HepG2 (cell line): ENCODE results near the gene HCK. TPM values are rescaled to one million over a fixed set of nuclear protein-coding genes. Genes with fewer than 3 reads are reported as not detected.

Experiments
- ADNP ChIP-seq: sonication (generic); formaldehyde crosslinking; IDR thresholded peaks from 2 replicates; pipeline ENCODE4 v1.4.0; 2020; ENCODE audit warnings: missing genetic modification reagents
- ELF4 ChIP-seq: sonication (generic); formaldehyde crosslinking; IDR thresholded peaks from 2 replicates; pipeline ENCODE4 v1.5.0; 2020; ENCODE audit warnings: missing genetic modification reagents, mild to moderate bottlenecking, moderate library complexity, borderline replicate concordance
- HDAC2 ChIP-seq: sonication (generic); formaldehyde crosslinking; IDR thresholded peaks from 2 replicates; pipeline ENCODE4 v1.4.0; 2020; ENCODE audit warnings: missing genetic modification reagents
- KMT2A ChIP-seq: sonication (generic); formaldehyde crosslinking; IDR thresholded peaks from 2 replicates; pipeline ENCODE4 v1.4.0; 2020; ENCODE audit warnings: missing genetic modification reagents
- LCORL ChIP-seq, 2 experiments: fragments of 450-650 bp in 1 of 2; sonication (generic) in 1 of 2; formaldehyde crosslinking in 1 of 2; IDR thresholded peaks; 2 replicates each; pipeline versions ENCODE4 v1.5.0 to v1.6.1; 2017 to 2020; ENCODE audit warnings: antibody characterized with exemption in 1 of 2, missing genetic modification reagents in 1 of 2
- NR2F1 ChIP-seq, 2 experiments: fragments of 450-650 bp in 1 of 2; formaldehyde crosslinking in 1 of 2; IDR thresholded peaks; 2 replicates each; pipeline versions ENCODE4 v1.5.0 to v1.6.1; 2016 to 2020; ENCODE audit warnings: mild to moderate bottlenecking in 1 of 2, missing compliant biosample characterization in 1 of 2, missing genetic modification reagents in 1 of 2, moderate library complexity in 1 of 2
- NR2F2 ChIP-seq: IDR thresholded peaks from 2 replicates; pipeline ENCODE4 v1.6.1; 2012; ENCODE audit warnings: low read depth, inconsistent platforms, borderline replicate concordance
- NR2F6 ChIP-seq, 2 experiments: IDR thresholded peaks; 2 replicates each; pipeline ENCODE4 v1.6.1; 2016; ENCODE audit warnings: antibody characterized with exemption in 1 of 2, mild to moderate bottlenecking in 1 of 2
- RFXANK ChIP-seq: IDR thresholded peaks from 2 replicates; pipeline ENCODE4 v1.6.1; 2016
- RXRA ChIP-seq: sonication (generic); formaldehyde crosslinking; IDR thresholded peaks from 2 replicates; pipeline ENCODE4 v1.5.1; 2020; ENCODE audit warnings: missing genetic modification reagents
- RXRB ChIP-seq: IDR thresholded peaks from 2 replicates; pipeline ENCODE4 v1.6.1; 2016; ENCODE audit warnings: borderline replicate concordance, missing genetic modification reagents, missing compliant biosample characterization
- SIN3A ChIP-seq: IDR thresholded peaks from 2 replicates; pipeline ENCODE4 v1.6.1; 2011; ENCODE audit warnings: low read depth, mild to moderate bottlenecking, control low read depth, low read length, borderline replicate concordance
- ZMYM2 ChIP-seq: sonication (generic); formaldehyde crosslinking; IDR thresholded peaks from 2 replicates; pipeline ENCODE4 v1.8.0; 2022; ENCODE audit warnings: mild to moderate bottlenecking, missing genetic modification reagents
- ZNF510 ChIP-seq: sonication (generic); formaldehyde crosslinking; IDR thresholded peaks from 2 replicates; pipeline ENCODE4 v1.4.0; 2020; ENCODE audit warnings: low read depth, mild to moderate bottlenecking, missing genetic modification reagents
- ZNF713 ChIP-seq: sonication (generic); formaldehyde crosslinking; IDR thresholded peaks from 2 replicates; pipeline ENCODE4 v1.4.0; 2020; ENCODE audit warnings: mild to moderate bottlenecking, missing genetic modification reagents
- ZNF781 ChIP-seq: sonication (generic); formaldehyde crosslinking; IDR thresholded peaks from 2 replicates; pipeline ENCODE4 v1.5.1; 2020; ENCODE audit warnings: borderline replicate concordance, mild to moderate bottlenecking, missing genetic modification reagents; ENCODE audit errors: not compliant biosample characterization
- polyA plus RNA-seq, 8 experiments: library from polyadenylated mRNA; depleted of rRNA in 3 of 8; stranded (reverse) in 7 of 8; unstranded in 1 of 8; fragments of >200 nt; fragmentation: Illumina TruSeq in 4 of 8; extraction: Trizol in 4 of 8; gene quantifications; 2 replicates each; pipeline versions ENCODE4 v1.2.1 to v1.2.3, GENCODE V29; 2011 to 2016; ENCODE audit warnings: low read depth in 4 of 8, missing spikeins in 1 of 8, mixed read lengths in 1 of 8; ENCODE audit not compliant: insufficient read depth in 1 of 8
- total RNA-seq, 5 experiments: library from RNA; depleted of rRNA; stranded (reverse); fragments of >200 nt; fragmentation: Illumina TruSeq; extraction: Trizol; gene quantifications; 2 replicates each; pipeline ENCODE4 v1.2.3, GENCODE V29; 2016; ENCODE audit warnings: low read depth in 1 of 5
- TF ChIP-seq, protein P1 (sequence below): sonication (generic); formaldehyde crosslinking; IDR thresholded peaks from 2 replicates; pipeline ENCODE4 v1.9.0; 2022; ENCODE audit warnings: low read depth, missing genetic modification reagents
- TF ChIP-seq, protein P2 (sequence below): sonication (generic); formaldehyde crosslinking; IDR thresholded peaks from 2 replicates; pipeline ENCODE4 v1.5.1; 2020; ENCODE audit warnings: mild to moderate bottlenecking, missing genetic modification reagents
- TF ChIP-seq, protein P3 (sequence below): sonication (generic); formaldehyde crosslinking; IDR thresholded peaks from 2 replicates; pipeline ENCODE4 v1.5.0; 2020; ENCODE audit warnings: missing genetic modification reagents, mild to moderate bottlenecking, borderline replicate concordance
- TF ChIP-seq, protein P4 (sequence below): sonication (generic); formaldehyde crosslinking; IDR thresholded peaks from 2 replicates; pipeline ENCODE4 v1.4.0; 2020; ENCODE audit warnings: missing genetic modification reagents
- TF ChIP-seq, protein P5 (sequence below): sonication (generic); formaldehyde crosslinking; IDR thresholded peaks from 2 replicates; pipeline ENCODE4 v1.5.1; 2020; ENCODE audit warnings: mild to moderate bottlenecking, moderate library complexity, missing genetic modification reagents

Gene HCK
- total and polyA plus RNA-seq, 2 of the 13 experiments (the other 11 are each of a cell fraction or from before 2014, with no cell fraction given) = 0.04 TPM; not detected in 1

DNA sequence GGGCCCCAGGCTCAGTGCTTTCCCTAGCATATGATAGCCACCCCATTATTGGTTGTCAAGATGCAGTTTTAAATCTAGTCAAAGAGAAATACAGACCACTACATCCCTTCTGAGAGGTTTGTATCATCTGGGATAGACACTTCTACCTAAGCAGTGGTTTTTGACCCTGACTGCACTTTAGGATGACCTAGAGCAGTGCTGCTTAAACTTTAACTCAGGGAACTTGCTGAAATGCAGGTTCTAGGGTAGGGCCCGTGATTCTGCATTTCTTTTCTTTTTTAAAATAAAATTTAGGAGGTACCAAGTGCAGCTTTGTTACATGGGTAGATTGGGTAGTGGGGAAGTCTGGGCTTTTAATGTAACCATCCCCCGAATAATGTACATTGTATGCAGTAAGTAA is 76.1 kb downstream of the HCK start (continued):
- TF ChIP-seq, protein P1, sequence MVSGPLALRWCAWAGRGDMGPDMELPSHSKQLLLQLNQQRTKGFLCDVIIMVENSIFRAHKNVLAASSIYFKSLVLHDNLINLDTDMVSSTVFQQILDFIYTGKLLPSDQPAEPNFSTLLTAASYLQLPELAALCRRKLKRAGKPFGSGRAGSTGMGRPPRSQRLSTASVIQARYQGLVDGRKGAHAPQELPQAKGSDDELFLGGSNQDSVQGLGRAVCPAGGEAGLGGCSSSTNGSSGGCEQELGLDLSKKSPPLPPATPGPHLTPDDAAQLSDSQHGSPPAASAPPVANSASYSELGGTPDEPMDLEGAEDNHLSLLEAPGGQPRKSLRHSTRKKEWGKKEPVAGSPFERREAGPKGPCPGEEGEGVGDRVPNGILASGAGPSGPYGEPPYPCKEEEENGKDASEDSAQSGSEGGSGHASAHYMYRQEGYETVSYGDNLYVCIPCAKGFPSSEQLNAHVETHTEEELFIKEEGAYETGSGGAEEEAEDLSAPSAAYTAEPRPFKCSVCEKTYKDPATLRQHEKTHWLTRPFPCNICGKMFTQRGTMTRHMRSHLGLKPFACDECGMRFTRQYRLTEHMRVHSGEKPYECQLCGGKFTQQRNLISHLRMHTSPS (CRISPR knock-in tag) = no peak
- TF ChIP-seq ZNF781 (CRISPR knock-in tag) = peak; percentile 42
- TF ChIP-seq NR2F2 = no peak
- TF ChIP-seq NR2F6 (IDR thresholded peaks at IDR 0.05) = peak; percentile 76
- 0 out of 2 replicates have a peak, but pooled peaks have one; percentile 39 for TF ChIP-seq NR2F6 (CRISPR knock-in tag; IDR thresholded peaks at IDR 0.05)
- TF ChIP-seq, protein P2, sequence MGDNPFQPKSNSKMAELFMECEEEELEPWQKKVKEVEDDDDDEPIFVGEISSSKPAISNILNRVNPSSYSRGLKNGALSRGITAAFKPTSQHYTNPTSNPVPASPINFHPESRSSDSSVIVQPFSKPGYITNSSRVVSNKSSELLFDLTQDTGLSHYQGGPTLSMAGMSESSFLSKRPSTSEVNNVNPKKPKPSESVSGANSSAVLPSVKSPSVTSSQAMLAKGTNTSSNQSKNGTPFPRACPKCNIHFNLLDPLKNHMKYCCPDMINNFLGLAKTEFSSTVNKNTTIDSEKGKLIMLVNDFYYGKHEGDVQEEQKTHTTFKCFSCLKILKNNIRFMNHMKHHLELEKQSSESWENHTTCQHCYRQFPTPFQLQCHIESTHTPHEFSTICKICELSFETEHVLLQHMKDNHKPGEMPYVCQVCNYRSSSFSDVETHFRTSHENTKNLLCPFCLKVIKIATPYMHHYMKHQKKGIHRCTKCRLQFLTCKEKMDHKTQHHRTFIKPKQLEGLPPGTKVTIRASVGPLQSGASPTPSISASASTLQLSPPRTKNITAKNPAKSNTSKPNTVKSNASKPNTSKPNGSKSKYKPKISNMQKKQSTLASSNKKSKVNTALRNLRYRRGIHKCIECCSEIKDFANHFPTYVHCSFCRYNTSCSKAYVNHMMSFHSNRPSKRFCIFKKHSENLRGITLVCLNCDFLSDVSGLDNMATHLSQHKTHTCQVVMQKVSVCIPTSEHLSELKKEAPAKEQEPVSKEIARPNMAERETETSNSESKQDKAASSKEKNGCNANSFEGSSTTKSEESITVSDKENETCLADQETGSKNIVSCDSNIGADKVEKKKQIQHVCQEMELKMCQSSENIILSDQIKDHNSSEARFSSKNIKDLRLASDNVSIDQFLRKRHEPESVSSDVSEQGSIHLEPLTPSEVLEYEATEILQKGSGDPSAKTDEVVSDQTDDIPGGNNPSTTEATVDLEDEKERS = no peak
- no peak for TF ChIP-seq HDAC2 (CRISPR knock-in tag)
- 0 out of 2 replicates have a peak, but pooled peaks have one; percentile 30 for TF ChIP-seq KMT2A
- TF ChIP-seq NR2F1 (CRISPR knock-in tag; IDR thresholded peaks at IDR 0.05) = no peak; a peak in 1 of 4 replicates
- no peak for TF ChIP-seq RXRA
- TF ChIP-seq, protein P3, sequence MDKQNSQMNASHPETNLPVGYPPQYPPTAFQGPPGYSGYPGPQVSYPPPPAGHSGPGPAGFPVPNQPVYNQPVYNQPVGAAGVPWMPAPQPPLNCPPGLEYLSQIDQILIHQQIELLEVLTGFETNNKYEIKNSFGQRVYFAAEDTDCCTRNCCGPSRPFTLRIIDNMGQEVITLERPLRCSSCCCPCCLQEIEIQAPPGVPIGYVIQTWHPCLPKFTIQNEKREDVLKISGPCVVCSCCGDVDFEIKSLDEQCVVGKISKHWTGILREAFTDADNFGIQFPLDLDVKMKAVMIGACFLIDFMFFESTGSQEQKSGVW (CRISPR knock-in tag) = no peak
- TF ChIP-seq, protein P4, sequence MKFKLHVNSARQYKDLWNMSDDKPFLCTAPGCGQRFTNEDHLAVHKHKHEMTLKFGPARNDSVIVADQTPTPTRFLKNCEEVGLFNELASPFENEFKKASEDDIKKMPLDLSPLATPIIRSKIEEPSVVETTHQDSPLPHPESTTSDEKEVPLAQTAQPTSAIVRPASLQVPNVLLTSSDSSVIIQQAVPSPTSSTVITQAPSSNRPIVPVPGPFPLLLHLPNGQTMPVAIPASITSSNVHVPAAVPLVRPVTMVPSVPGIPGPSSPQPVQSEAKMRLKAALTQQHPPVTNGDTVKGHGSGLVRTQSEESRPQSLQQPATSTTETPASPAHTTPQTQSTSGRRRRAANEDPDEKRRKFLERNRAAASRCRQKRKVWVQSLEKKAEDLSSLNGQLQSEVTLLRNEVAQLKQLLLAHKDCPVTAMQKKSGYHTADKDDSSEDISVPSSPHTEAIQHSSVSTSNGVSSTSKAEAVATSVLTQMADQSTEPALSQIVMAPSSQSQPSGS (CRISPR knock-in tag) = 0 out of 2 replicates have a peak, but pooled peaks have one; percentile 36
- no peak for TF ChIP-seq ZNF713 (CRISPR knock-in tag)
- TF ChIP-seq RFXANK (CRISPR knock-in tag) = 0 out of 2 replicates have a peak, but pooled peaks have one; percentile 44
- TF ChIP-seq ELF4 (CRISPR knock-in tag) = no peak
- TF ChIP-seq LCORL (IDR thresholded peaks at IDR 0.05) = no peak
- TF ChIP-seq LCORL (CRISPR knock-in tag; IDR thresholded peaks at IDR 0.05) = 0 out of 2 replicates have a peak, but pooled peaks have one; percentile 22
- TF ChIP-seq ZMYM2 (CRISPR knock-in tag) = 0 out of 2 replicates have a peak, but pooled peaks have one; percentile 29
- no peak for TF ChIP-seq ZNF510
- TF ChIP-seq ADNP = 0 out of 2 replicates have a peak, but pooled peaks have one; percentile 8
- TF ChIP-seq, protein P5, sequence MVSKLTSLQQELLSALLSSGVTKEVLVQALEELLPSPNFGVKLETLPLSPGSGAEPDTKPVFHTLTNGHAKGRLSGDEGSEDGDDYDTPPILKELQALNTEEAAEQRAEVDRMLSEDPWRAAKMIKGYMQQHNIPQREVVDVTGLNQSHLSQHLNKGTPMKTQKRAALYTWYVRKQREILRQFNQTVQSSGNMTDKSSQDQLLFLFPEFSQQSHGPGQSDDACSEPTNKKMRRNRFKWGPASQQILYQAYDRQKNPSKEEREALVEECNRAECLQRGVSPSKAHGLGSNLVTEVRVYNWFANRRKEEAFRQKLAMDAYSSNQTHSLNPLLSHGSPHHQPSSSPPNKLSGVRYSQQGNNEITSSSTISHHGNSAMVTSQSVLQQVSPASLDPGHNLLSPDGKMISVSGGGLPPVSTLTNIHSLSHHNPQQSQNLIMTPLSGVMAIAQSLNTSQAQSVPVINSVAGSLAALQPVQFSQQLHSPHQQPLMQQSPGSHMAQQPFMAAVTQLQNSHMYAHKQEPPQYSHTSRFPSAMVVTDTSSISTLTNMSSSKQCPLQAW (CRISPR knock-in tag) = peak; percentile 75
- no peak for TF ChIP-seq SIN3A
- peak; percentile 34; the same call in 1 of the 2 replicates for TF ChIP-seq RXRB (CRISPR knock-in tag)
